CD4-positive, alpha-beta T cell (primary cell): ENCODE measurements around the gene GRXCR2. TPM values are rescaled to one million over a fixed set of nuclear protein-coding genes. Genes with fewer than 3 reads are reported as not detected.

Experiments used
- ATAC-seq: fragments of 200-7000 bp; cut with Tn5 transposase; one replicate; pipeline ENCODE4 v1.10.0; 2022; ENCODE audit warnings: mild to moderate bottlenecking; ENCODE audit not compliant: poor library complexity
- CTCF ChIA-PET: fragments of 350-600 bp; sonication (Branson Sonifier 250); formaldehyde crosslinking; loops from one replicate; lab custom pipeline; 2021; ENCODE audit warnings: antibody characterized with exemption, inconsistent platforms; lab: Charles Lee
- POLR2A ChIA-PET: fragments of 350-600 bp; sonication (Branson Sonifier 250); formaldehyde crosslinking; loops from one replicate; lab custom pipeline; 2021; ENCODE audit warnings: antibody characterized with exemption, inconsistent platforms; lab: Charles Lee
- DNase-seq, 14 experiments: peaks; one replicate each; pipeline ENCODE4 v3.0.0-alpha.2; 2013 to 2020; ENCODE audit warnings: mixed read lengths in 2 of 14
- H3K27ac ChIP-seq, 2 donors: one replicate each; pipeline versions ENCODE4 v1.5.1 to v1.7.0; 2013; ENCODE audit warnings: low read length in 2 of 2, low read depth in 1 of 2, mild to moderate bottlenecking in 1 of 2
- H3K27me3 ChIP-seq, 2 experiments: 1 replicate in 1 of 2; 2 replicates in 1 of 2; pipeline versions ENCODE4 v1.6.1 to v1.7.0; 2013; ENCODE audit warnings: low read length in 2 of 2, control low read depth in 1 of 2, mild to moderate bottlenecking in 1 of 2, moderate library complexity in 1 of 2; ENCODE audit not compliant: insufficient read depth in 2 of 2, control insufficient read depth in 1 of 2
- H3K36me3 ChIP-seq: one replicate; pipeline ENCODE4 v1.6.1; 2013; ENCODE audit warnings: low read length, control low read depth; ENCODE audit not compliant: insufficient read depth
- H3K4me1 ChIP-seq: one replicate; pipeline ENCODE4 v1.6.1; 2013; ENCODE audit warnings: low read length, control low read depth; ENCODE audit not compliant: insufficient read depth
- H3K4me3 ChIP-seq: one replicate; pipeline ENCODE4 v1.5.1; 2013; ENCODE audit warnings: mild to moderate bottlenecking, low read length, moderate library complexity
- H3K9me3 ChIP-seq, 2 experiments: 1 replicate in 1 of 2; 2 replicates in 1 of 2; pipeline versions ENCODE4 v1.6.1 to v1.7.0; 2013; ENCODE audit warnings: low read length in 2 of 2, mild to moderate bottlenecking in 2 of 2, control low read depth in 1 of 2, moderate library complexity in 1 of 2; ENCODE audit not compliant: control insufficient read depth in 1 of 2, insufficient read depth in 1 of 2
- H3K27ac Mint-ChIP-seq: one replicate; pipeline ENCODE4 v1.8.0; 2020; ENCODE audit warnings: mixed read lengths
- H3K27me3 Mint-ChIP-seq: one replicate; pipeline ENCODE4 v1.8.0; 2021; ENCODE audit warnings: mixed read lengths
- H3K36me3 Mint-ChIP-seq: one replicate; pipeline ENCODE4 v1.8.0; 2021; ENCODE audit warnings: low read depth, mixed read lengths
- H3K4me1 Mint-ChIP-seq: one replicate; pipeline ENCODE4 v1.8.0; 2021; ENCODE audit warnings: low read depth, mixed read lengths
- H3K4me3 Mint-ChIP-seq: one replicate; pipeline ENCODE4 v1.8.0; 2020; ENCODE audit warnings: mild to moderate bottlenecking, mixed read lengths
- H3K9me3 Mint-ChIP-seq: one replicate; pipeline ENCODE4 v1.8.0; 2020; ENCODE audit warnings: mixed read lengths
- intact Hi-C, 2 experiments: fragments of 100-400 bp; cut with DNase I in 1 of 2; cut with micrococcal nuclease in 1 of 2; formaldehyde crosslinking; loops; one replicate each; pipeline versions ENCODE4 v1.15.1 to v1.9.0; 2023 to 2025; cut with DNase I, micrococcal nuclease
- total RNA-seq, 174 experiments: library from RNA in 2 of 174; stranded (reverse) in 2 of 174; gene quantifications; one replicate each; pipeline ENCODE4 v1.2.3 and lab custom pipeline; 2021 to 2026
- TF ChIP-seq, protein P1 (sequence below): fragments of 200-600 bp; IDR thresholded peaks from one replicate; pipeline ENCODE4 v1.8.0; 2022; ENCODE audit warnings: antibody characterized with exemption, mild to moderate bottlenecking

GRXCR2 gene
- total RNA-seq, 2 experiments from 2014 or later, result not detected

DNA sequence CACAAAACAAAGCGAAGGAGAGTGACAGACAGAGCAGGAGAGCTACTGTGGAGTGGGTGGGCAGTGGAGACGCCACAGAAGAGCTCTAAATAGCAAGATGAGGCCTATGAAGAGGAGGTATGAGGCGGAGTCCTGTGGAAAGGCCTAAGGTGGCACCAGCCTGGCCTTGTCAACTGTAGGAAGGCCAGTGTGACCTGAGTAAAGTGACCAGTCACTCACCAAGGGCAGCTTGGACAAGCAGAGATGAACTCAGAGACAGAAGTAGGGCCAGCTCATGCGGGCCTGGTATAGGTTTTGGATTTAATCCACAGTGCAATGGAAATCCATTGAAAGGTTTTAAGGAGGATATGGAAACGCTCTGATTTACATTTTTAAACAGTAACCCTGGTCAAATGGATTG is 39.8 kb upstream of the GRXCR2 start:
- Histone ChIP-seq H3K4me1 (no peaks in the 10 kb centered on the region), H3K36me3 (no peaks in the 10 kb centered on the region), H3K4me3 (no peak overlapping the region), H3K9me3 (no peaks in the 10 kb centered on the region), H3K27ac (no peak overlapping the region), H3K27me3 (no peaks in the 10 kb centered on the region)
- TF ChIP-seq, protein P1, sequence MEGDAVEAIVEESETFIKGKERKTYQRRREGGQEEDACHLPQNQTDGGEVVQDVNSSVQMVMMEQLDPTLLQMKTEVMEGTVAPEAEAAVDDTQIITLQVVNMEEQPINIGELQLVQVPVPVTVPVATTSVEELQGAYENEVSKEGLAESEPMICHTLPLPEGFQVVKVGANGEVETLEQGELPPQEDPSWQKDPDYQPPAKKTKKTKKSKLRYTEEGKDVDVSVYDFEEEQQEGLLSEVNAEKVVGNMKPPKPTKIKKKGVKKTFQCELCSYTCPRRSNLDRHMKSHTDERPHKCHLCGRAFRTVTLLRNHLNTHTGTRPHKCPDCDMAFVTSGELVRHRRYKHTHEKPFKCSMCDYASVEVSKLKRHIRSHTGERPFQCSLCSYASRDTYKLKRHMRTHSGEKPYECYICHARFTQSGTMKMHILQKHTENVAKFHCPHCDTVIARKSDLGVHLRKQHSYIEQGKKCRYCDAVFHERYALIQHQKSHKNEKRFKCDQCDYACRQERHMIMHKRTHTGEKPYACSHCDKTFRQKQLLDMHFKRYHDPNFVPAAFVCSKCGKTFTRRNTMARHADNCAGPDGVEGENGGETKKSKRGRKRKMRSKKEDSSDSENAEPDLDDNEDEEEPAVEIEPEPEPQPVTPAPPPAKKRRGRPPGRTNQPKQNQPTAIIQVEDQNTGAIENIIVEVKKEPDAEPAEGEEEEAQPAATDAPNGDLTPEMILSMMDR, result no peak
- no peaks in the 10 kb centered on the region for H3K9me3 Mint-ChIP-seq
- no peak for ATAC-seq
- DNase-seq, result no peak
- H3K27ac Mint-ChIP-seq, result no peak overlapping the region
- POLR2A ChIA-PET, result no interaction called here
- no peak overlapping the region for H3K4me3 Mint-ChIP-seq
- peaks cover 5% of the 10 kb centered on the region for H3K27me3 Mint-ChIP-seq
- CTCF ChIA-PET, result no interaction called here
- no peaks in the 10 kb centered on the region for H3K4me1 Mint-ChIP-seq
- no peaks in the 10 kb centered on the region for H3K36me3 Mint-ChIP-seq
- intact Hi-C loops, result no loop called here

DNA sequence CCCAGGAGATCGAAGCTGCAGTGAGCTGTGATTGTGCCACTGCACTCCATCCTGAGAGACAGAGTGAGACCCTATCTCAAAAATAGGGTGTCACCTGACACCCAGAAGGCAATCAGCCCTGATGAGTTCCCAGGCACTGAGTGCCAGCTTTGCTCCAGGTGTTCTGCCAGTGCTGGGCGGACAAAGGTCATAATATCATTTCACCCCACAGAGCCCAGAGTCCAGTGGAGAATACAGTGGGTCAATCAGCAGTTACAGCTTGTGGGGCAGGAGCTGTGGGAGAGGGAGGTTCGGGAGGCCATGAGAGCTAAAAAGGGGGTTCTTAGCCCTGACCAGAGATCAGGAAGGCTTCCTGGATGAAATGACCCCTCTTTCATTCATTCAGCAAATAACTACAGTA is 39.2 kb upstream of the GRXCR2 start:
- POLR2A ChIA-PET, result no interaction called here
- DNase-seq, result no peak

DNA sequence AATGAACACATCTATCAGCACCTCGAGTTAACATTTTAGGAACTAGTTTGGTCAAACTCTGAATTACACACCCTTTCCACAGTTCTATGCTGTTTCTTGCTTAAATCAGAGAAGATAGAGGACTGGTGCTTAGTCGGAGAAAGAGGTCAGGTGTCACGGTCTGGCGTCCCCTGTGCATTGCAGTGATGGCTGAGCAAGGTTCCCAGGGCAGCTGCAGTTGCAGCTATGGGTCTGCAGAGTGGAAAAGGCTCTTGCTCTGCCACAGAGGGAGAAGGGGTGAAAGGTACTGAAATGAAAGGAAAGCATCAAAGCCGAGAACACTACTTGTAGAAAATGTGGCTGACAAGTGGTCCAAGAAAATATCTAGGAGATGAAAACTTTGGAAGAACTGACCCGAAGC is 38.4 kb upstream of the GRXCR2 start:
- DNase-seq (no peak), ATAC-seq (no peak)
- Mint-ChIP-seq H3K4me1 (no peaks in the 10 kb centered on the region), H3K4me3 (no peak overlapping the region), H3K36me3 (no peaks in the 10 kb centered on the region), H3K27me3 (peaks cover 10% of the 10 kb centered on the region), H3K9me3 (no peaks in the 10 kb centered on the region), H3K27ac (no peak overlapping the region)
- Histone ChIP-seq H3K4me3 (no peak overlapping the region), H3K27ac (no peak overlapping the region), H3K4me1 (no peaks in the 10 kb centered on the region), H3K36me3 (no peaks in the 10 kb centered on the region), H3K27me3 (no peaks in the 10 kb centered on the region), H3K9me3 (no peaks in the 10 kb centered on the region)
- intact Hi-C loops, result no loop called here
- CTCF ChIA-PET, result no interaction called here
- POLR2A ChIA-PET, result no interaction called here
- TF ChIP-seq, protein P1, result no peak

More for the DNA sequence above, 39.2 kb upstream of the GRXCR2 start:
- Histone ChIP-seq H3K4me3 (no peak overlapping the region), H3K4me1 (no peaks in the 10 kb centered on the region), H3K9me3 (no peaks in the 10 kb centered on the region), H3K36me3 (no peaks in the 10 kb centered on the region), H3K27me3 (no peaks in the 10 kb centered on the region), H3K27ac (no peak overlapping the region)
- no peak overlapping the region for H3K27ac Mint-ChIP-seq
- H3K4me3 Mint-ChIP-seq, result no peak overlapping the region
- no peak for ATAC-seq
- CTCF ChIA-PET, result no interaction called here
- peaks cover 5% of the 10 kb centered on the region for H3K27me3 Mint-ChIP-seq
- no peaks in the 10 kb centered on the region for H3K36me3 Mint-ChIP-seq
- H3K9me3 Mint-ChIP-seq, result no peaks in the 10 kb centered on the region
- H3K4me1 Mint-ChIP-seq, result no peaks in the 10 kb centered on the region
- intact Hi-C loops, result no loop called here
- TF ChIP-seq, protein P1, result no peak
